H1 (cell line): Measurements from ENCODE around the gene HYAL4. TPM values are rescaled to one million over a fixed set of nuclear protein-coding genes. Genes with fewer than 3 reads are reported as not detected.

Source experiments
- CBX5 ChIP-seq: fragments of 300-800, 300-1000 bp; sonication (generic); IDR thresholded peaks from 2 replicates; pipeline ENCODE4 v1.7.1; 2016; ENCODE audit warnings: antibody characterized with exemption, low read length, low read depth
- E2F6 ChIP-seq: IDR thresholded peaks from 2 replicates; pipeline ENCODE4 v1.6.1; 2012; ENCODE audit warnings: inconsistent platforms
- GTF2F1 ChIP-seq: IDR thresholded peaks from 2 replicates; pipeline ENCODE4 v1.6.1; 2012; ENCODE audit warnings: low read depth, low read length, improper control_type of control experiment, borderline replicate concordance
- MAFK ChIP-seq: IDR thresholded peaks from 2 replicates; pipeline ENCODE4 v1.6.1; 2012; ENCODE audit warnings: low read depth, mild to moderate bottlenecking, improper control_type of control experiment, low read length
- RFX5 ChIP-seq: IDR thresholded peaks from 2 replicates; pipeline ENCODE4 v1.6.1; 2011; ENCODE audit warnings: low read depth, low read length, improper control_type of control experiment, borderline replicate concordance
- TCF12 ChIP-seq: IDR thresholded peaks from 2 replicates; pipeline ENCODE4 v1.6.1; 2011; ENCODE audit warnings: low read depth, mild to moderate bottlenecking, low read length
- polyA plus RNA-seq, 7 experiments: library from polyadenylated mRNA; depleted of rRNA in 3 of 7; stranded (reverse) in 5 of 7; unstranded in 2 of 7; fragments of >200 nt in 5 of 7; fragments of 200-250 nt in 2 of 7; gene quantifications; 1 replicate in 5 of 7; 2 replicates in 1 of 7; 4 replicates in 1 of 7; pipeline versions ENCODE4 v1.2.1 to v1.2.3, GENCODE V29; 2011 to 2013; ENCODE audit warnings: missing spikeins in 2 of 7, mixed read lengths in 2 of 7
- total RNA-seq: library from RNA; stranded (reverse); fragmentation: NEBNext Ultra II Directional; extraction: Animal tissue kit (Norgen Biotek cat#: 25700); gene quantifications from 2 replicates; pipeline ENCODE4 v1.2.1, GENCODE V29; 2021

Gene HYAL4
- total and polyA plus RNA-seq, 2 of the 8 experiments (the other 6 are each of a cell fraction or from before 2014, with no cell fraction given) = not detected

- no peak for TF ChIP-seq E2F6
- no peak for TF ChIP-seq GTF2F1
- TF ChIP-seq MAFK = no peak
- no peak for TF ChIP-seq TCF12
- no peak for TF ChIP-seq RFX5
- no peak for TF ChIP-seq CBX5
Observed at GRCh38 chr7:123881300-123881699, 36.3 kb downstream of the HYAL4 start (continued).
